Stimulated activated CD4-positive, alpha-beta T cell treated with anti-CD3 and anti-CD28 coated beads, Interleukin-15, amount 100 ng/mL, for 24 hours (primary cell): Measurements from ENCODE around the gene QTRT2.

Source experiments
- DNase-seq: peaks from one replicate; pipeline ENCODE4 v3.0.0-alpha.2; 2020

QTRT2 gene

GRCh38 chr3:114127517-114127916 lies 71.0 kb downstream of the QTRT2 start:
- no peak for DNase-seq

- no peak for DNase-seq
These were observed 71.7 kb downstream of the QTRT2 start for GRCh38 chr3:114128231-114128630.

- DNase-seq = no peak
These were observed 72.3 kb downstream of the QTRT2 start for GRCh38 chr3:114128826-114129225.

- no peak for DNase-seq
These were observed 76.0 kb downstream of the QTRT2 start for GRCh38 chr3:114132500-114132899.

GRCh38 chr3:114133947-114134346 lies 77.4 kb downstream of the QTRT2 start:
- DNase-seq = no peak
